GM12878 (cell line): ENCODE measurements around the gene NCAPD3.

Source experiments
- ASH2L ChIP-seq: fragments of 300-600, 200-600 bp; sonication (generic); IDR thresholded peaks from 2 replicates; pipeline ENCODE4 v1.6.1; 2017; ENCODE audit warnings: low read depth, mild to moderate bottlenecking, borderline replicate concordance
- BMI1 ChIP-seq: fragments of 450-650 bp; IDR thresholded peaks from 2 replicates; pipeline ENCODE4 v1.6.1; 2016; ENCODE audit warnings: mild to moderate bottlenecking, moderate library complexity, borderline replicate concordance
- CTCF ChIP-seq, 3 experiments: IDR thresholded peaks in 2 of 3; conservative IDR thresholded peaks in 1 of 3; 2 replicates each; pipeline ENCODE4 v1.5.1; 2011; ENCODE audit warnings: low read depth in 3 of 3, low read length in 3 of 3, mild to moderate bottlenecking in 3 of 3, control low read depth in 2 of 3, moderate library complexity in 2 of 3, inconsistent platforms in 1 of 3, mixed read lengths in 1 of 3; ENCODE audit not compliant: control insufficient read depth in 2 of 3, insufficient read depth in 1 of 3; ENCODE audit errors: extremely low read depth in 1 of 3
- E2F4 ChIP-seq: IDR thresholded peaks from 2 replicates; pipeline ENCODE4 v1.6.1; 2012; ENCODE audit warnings: low read depth, low read length, improper control_type of control experiment
- EZH2 ChIP-seq: IDR thresholded peaks from 2 replicates; pipeline ENCODE4 v1.6.1; 2012; ENCODE audit warnings: low read depth, mild to moderate bottlenecking, control low read depth, inconsistent platforms, low read length, borderline replicate concordance; ENCODE audit not compliant: control insufficient read depth
- IKZF1 ChIP-seq: fragments of 450-650 bp; conservative IDR thresholded peaks from 2 replicates; pipeline ENCODE4 v1.6.1; 2017; ENCODE audit warnings: antibody characterized with exemption, mild to moderate bottlenecking
- KDM1A ChIP-seq: fragments of 200-600 bp; sonication (generic); IDR thresholded peaks from 2 replicates; pipeline ENCODE4 v1.6.1; 2016; ENCODE audit warnings: borderline replicate concordance
- MAX ChIP-seq: IDR thresholded peaks from 2 replicates; pipeline ENCODE4 v1.6.1; 2012; ENCODE audit warnings: low read depth, low read length, improper control_type of control experiment
- POLR2A ChIP-seq: IDR thresholded peaks from 2 replicates; pipeline ENCODE4 v1.6.1; 2011; ENCODE audit warnings: low read depth, mild to moderate bottlenecking, low read length
- POU2F2 ChIP-seq: IDR thresholded peaks from 3 replicates; pipeline ENCODE4 v1.6.1; 2011; ENCODE audit warnings: low read depth, mild to moderate bottlenecking, low read length, borderline replicate concordance
- RAD21 ChIP-seq: IDR thresholded peaks from 2 replicates; pipeline ENCODE4 v1.6.1; 2011; ENCODE audit warnings: mild to moderate bottlenecking, low read depth, low read length, moderate library complexity; ENCODE audit not compliant: insufficient read depth
- REST ChIP-seq: IDR thresholded peaks from 2 replicates; pipeline ENCODE4 v1.6.1; 2012; ENCODE audit warnings: mild to moderate bottlenecking, low read depth, low read length

- no peak for TF ChIP-seq CTCF (IDR thresholded peaks at IDR 0.05 in 2 of 3, conservative IDR thresholded peaks at IDR 0.05 in 1 of 3; ENCODE audit: control insufficient read depth in 2 of 3, extremely low read depth in 1 of 3, insufficient read depth in 1 of 3, low read depth in 3 of 3, low read length in 3 of 3)
- TF ChIP-seq BMI1, result no peak
- no peak for TF ChIP-seq EZH2
- no peak for TF ChIP-seq POU2F2
- TF ChIP-seq POLR2A, result no peak
- TF ChIP-seq ASH2L, result no peak
- no peak for TF ChIP-seq KDM1A
- no peak for TF ChIP-seq MAX
- no peak for TF ChIP-seq RAD21
- no peak for TF ChIP-seq IKZF1
- TF ChIP-seq REST, result no peak
- TF ChIP-seq E2F4, result no peak
Observed at GRCh38 chr11:134124660-134125451, 98.9 kb downstream of the NCAPD3 start.
